Smooth muscle cell (in vitro differentiated cells): ENCODE results near the gene KMT2C. TPM values are rescaled to one million over a fixed set of nuclear protein-coding genes. Genes with fewer than 3 reads are reported as not detected.
"Not testable (repeated sequence)": the region's sequence is repeated elsewhere in the genome, so short reads cannot be mapped to it uniquely, and the experiment has no call there.

ENCODE experiments used
- DNase-seq: peaks from one replicate; lab custom pipeline; 2025; ENCODE audit not compliant: unreplicated experiment; lab: John Stamatoyannopoulos, UW
- H2AFZ ChIP-seq: fragments of 200-600 bp; sonication (generic); 2 replicates; pipeline ENCODE4 v1.6.0; 2016; ENCODE audit warnings: antibody characterized with exemption, low read depth, mild to moderate bottlenecking
- H3F3A ChIP-seq: fragments of 200-600 bp; sonication (generic); 2 replicates; pipeline ENCODE4 v1.6.0; 2017; ENCODE audit warnings: antibody characterized with exemption, low read depth
- H3K27ac ChIP-seq: fragments of 200-600 bp; sonication (generic); 2 replicates; pipeline ENCODE4 v1.5.1; 2016; ENCODE audit warnings: low read depth, mild to moderate bottlenecking
- H3K27me3 ChIP-seq: fragments of 200-600 bp; sonication (generic); 2 replicates; pipeline ENCODE4 v1.6.1; 2016; ENCODE audit warnings: low read depth, mild to moderate bottlenecking
- H3K36me3 ChIP-seq: fragments of 200-600 bp; sonication (generic); 2 replicates; pipeline ENCODE4 v1.5.1; 2016; ENCODE audit warnings: low read depth
- H3K4me1 ChIP-seq: fragments of 200-600 bp; sonication (generic); 2 replicates; pipeline ENCODE4 v1.5.1; 2016; ENCODE audit warnings: low read depth
- H3K4me2 ChIP-seq: fragments of 200-600 bp; sonication (generic); 2 replicates; pipeline ENCODE4 v1.6.0; 2016; ENCODE audit warnings: mild to moderate bottlenecking
- H3K4me3 ChIP-seq: fragments of 200-600 bp; sonication (generic); 2 replicates; pipeline ENCODE4 v1.5.1; 2016; ENCODE audit warnings: mild to moderate bottlenecking
- H3K79me2 ChIP-seq: fragments of 200-600 bp; sonication (generic); 2 replicates; pipeline ENCODE4 v1.6.0; 2016; ENCODE audit warnings: low read depth, mild to moderate bottlenecking
- H3K9ac ChIP-seq: fragments of 200-600 bp; sonication (generic); 2 replicates; pipeline ENCODE4 v1.6.0; 2016; ENCODE audit warnings: low read depth
- H3K9me3 ChIP-seq: fragments of 200-600 bp; sonication (generic); replicated peaks from 2 replicates; pipeline ENCODE4 v1.5.1; 2016; ENCODE audit warnings: low read depth
- H4K20me1 ChIP-seq: fragments of 200-600 bp; sonication (generic); 2 replicates; pipeline ENCODE4 v1.6.0; 2016; ENCODE audit warnings: low read depth
- CTCF ChIP-seq: fragments of 200-600 bp; sonication (generic); IDR thresholded peaks from 2 replicates; pipeline ENCODE4 v1.5.1; 2017; ENCODE audit warnings: borderline replicate concordance, mild to moderate bottlenecking, antibody characterized with exemption; ENCODE audit not compliant: insufficient read depth, poor library complexity, severe bottlenecking
- WGBS: methylation state at CpG from one replicate; pipeline ENCODE4 v1.1.7; 2016; ENCODE audit warnings: low lambda C conversion rate; 5-methylcytosine and 5-hydroxymethylcytosine counted together
- polyA plus RNA-seq: library from polyadenylated mRNA; unstranded; fragments of >200 nt; fragmentation: Nextera tagmentation; extraction: Ambion mirVana; gene quantifications from 2 replicates; pipeline ENCODE4 v1.2.1, GENCODE V29; 2016
- total RNA-seq: library from RNA; depleted of rRNA; stranded (reverse); fragments of >200 nt; gene quantifications from 2 replicates; pipeline ENCODE4 v1.2.3, GENCODE V29; 2014

The KMT2C gene
- total and polyA plus RNA-seq, 2 experiments from 2014 or later = 10.1 to 36.7 TPM

GRCh38 chr7:152299542-152300143 is 136.2 kb downstream of the KMT2C start:
- H3K27ac ChIP-seq, H2AFZ ChIP-seq, DNase-seq, H3K36me3 ChIP-seq, H3K4me2 ChIP-seq, H3K4me1 ChIP-seq, H3K27me3 ChIP-seq, H3K9ac ChIP-seq, H3F3A ChIP-seq, H3K9me3 ChIP-seq, H4K20me1 ChIP-seq, H3K4me3 ChIP-seq: not testable (repeated sequence)
- H3K79me2 ChIP-seq = peaks cover 29% of the 10 kb centered on the region
- 100% methylated on average over 2 of the region's 2 CpGs for WGBS

- no peak overlapping the region for H2AFZ ChIP-seq
- H4K20me1 ChIP-seq = peaks cover 7% of the 10 kb centered on the region
- H3K27me3 ChIP-seq = no peaks in the 10 kb centered on the region
- H3K79me2 ChIP-seq = peaks cover 24% of the 10 kb centered on the region
- no peak overlapping the region for H3K27ac ChIP-seq
- H3K4me1 ChIP-seq = peaks cover 6% of the 10 kb centered on the region
- H3F3A ChIP-seq = no peaks in the 10 kb centered on the region
- no peak overlapping the region for H3K4me3 ChIP-seq
- no peak for TF ChIP-seq CTCF
- WGBS = 96% methylated on average over 2 of the region's 2 CpGs
- peaks cover 10% of the 10 kb centered on the region for H3K9me3 ChIP-seq
- H3K36me3 ChIP-seq = peaks cover 14% of the 10 kb centered on the region
- DNase-seq = no peak
- no peak overlapping the region for H3K4me2 ChIP-seq
- no peak overlapping the region for H3K9ac ChIP-seq
These were observed 142.9 kb downstream of the KMT2C start for GRCh38 chr7:152292897-152293296.

DNA sequence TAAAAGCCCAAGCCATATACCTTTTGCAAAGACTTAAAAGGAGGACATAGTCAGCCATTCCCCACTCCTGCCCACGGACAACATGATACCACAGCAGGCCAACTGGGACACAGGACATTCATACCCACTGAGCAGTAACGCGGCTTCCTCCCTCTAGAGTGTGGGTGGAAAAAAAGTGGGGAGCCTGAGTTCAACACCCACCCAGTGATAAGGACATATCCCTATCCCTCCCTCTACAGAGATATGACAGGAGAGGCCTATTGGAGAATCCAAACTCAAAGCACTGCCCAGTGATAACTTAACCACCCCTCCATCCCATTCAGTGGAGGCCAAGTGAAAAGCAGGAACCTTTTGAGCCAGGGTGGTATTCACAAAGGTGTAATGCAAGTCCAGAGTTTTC is 148.8 kb downstream of the KMT2C start:
- not testable (repeated sequence) for H4K20me1 ChIP-seq, H3K4me2 ChIP-seq, H3K9ac ChIP-seq, H3K27ac ChIP-seq, H2AFZ ChIP-seq, H3K36me3 ChIP-seq, DNase-seq, H3K9me3 ChIP-seq, H3K27me3 ChIP-seq, H3K4me3 ChIP-seq, H3F3A ChIP-seq, H3K4me1 ChIP-seq
- WGBS = 94% methylated on average over 3 of the region's 3 CpGs
- H3K79me2 ChIP-seq = peaks cover 11% of the 10 kb centered on the region

DNA sequence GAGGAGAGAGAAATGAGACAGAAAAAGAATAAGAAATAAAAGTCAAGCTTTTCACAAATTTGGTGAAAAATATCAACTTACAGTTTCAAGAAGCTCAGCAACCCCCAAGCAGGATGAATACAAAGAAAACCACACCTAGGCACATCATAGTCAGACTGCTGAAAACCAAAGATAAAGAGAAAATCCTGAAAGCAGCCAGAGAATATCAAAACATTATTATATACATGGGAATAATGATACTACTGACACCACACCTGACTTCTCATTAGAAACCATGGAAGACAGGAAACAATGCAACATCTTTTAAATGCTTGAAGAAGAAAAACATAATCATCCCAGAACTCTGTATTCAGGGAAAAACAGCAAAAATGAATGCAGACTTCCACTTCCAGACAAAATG is 149.6 kb downstream of the KMT2C start:
- H3K9me3 ChIP-seq, H3K27ac ChIP-seq, DNase-seq, H3K4me1 ChIP-seq, H3K27me3 ChIP-seq, H4K20me1 ChIP-seq, H2AFZ ChIP-seq, H3K9ac ChIP-seq, H3K4me3 ChIP-seq, H3F3A ChIP-seq, H3K4me2 ChIP-seq, H3K36me3 ChIP-seq: not testable (repeated sequence)
- H3K79me2 ChIP-seq = peaks cover 14% of the 10 kb centered on the region

GRCh38 chr7:152284998-152285397 is 150.8 kb downstream of the KMT2C start:
- not testable (repeated sequence) for H3F3A ChIP-seq, H3K27me3 ChIP-seq, H3K4me1 ChIP-seq, H3K4me3 ChIP-seq, H4K20me1 ChIP-seq, H3K36me3 ChIP-seq, DNase-seq, H3K9me3 ChIP-seq, H3K9ac ChIP-seq, H3K27ac ChIP-seq, H3K4me2 ChIP-seq, H2AFZ ChIP-seq
- H3K79me2 ChIP-seq = peaks cover 24% of the 10 kb centered on the region
- WGBS = 72% methylated on average over 3 of the region's 3 CpGs

DNA sequence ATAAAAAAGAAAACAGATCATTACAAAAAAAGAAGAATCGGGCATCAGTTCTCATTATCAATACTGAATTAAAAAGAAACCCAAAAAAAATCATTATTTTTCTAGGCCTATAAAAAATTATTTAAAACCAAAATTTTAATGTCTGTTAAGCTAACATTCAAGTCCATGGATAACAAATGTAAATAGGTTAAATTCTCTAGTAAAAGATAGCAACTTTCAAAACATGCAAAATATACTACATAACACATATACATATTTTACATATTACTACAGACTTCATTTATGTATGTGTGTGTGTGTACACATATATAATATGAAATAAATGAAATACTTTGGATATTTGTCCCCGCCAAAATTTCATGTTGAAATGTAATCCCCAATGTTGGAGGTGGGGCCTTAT is 158.1 kb downstream of the KMT2C start:
- WGBS = 96% methylated on average over 2 of the region's 2 CpGs
- Histone ChIP-seq H4K20me1 (peaks cover 12% of the 10 kb centered on the region), H3K79me2 (peaks cover 24% of the 10 kb centered on the region)
- H3K9me3 ChIP-seq, H3K27me3 ChIP-seq, H3K36me3 ChIP-seq, H2AFZ ChIP-seq, H3K27ac ChIP-seq, H3K4me1 ChIP-seq, H3K9ac ChIP-seq, H3K4me3 ChIP-seq, DNase-seq, H3K4me2 ChIP-seq, H3F3A ChIP-seq: not testable (repeated sequence)

DNA sequence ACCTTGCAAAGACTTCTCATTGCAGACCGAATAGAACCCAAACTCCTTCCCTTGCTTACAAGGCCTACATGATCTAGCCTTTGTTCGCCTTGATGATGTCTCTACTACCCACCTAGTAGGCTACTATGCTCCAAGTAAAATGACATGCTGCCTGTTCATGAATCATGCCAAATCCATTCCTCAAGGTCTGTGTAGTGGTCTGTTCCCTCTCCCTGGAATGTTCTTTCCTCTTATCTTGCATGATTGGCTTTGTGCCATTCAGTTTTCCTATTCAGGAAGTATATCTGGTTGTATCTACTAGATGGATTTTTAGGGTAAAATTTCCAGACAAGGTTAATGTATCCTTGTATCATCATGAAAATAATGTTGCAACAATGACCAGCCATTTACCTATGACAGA is 165.4 kb downstream of the KMT2C start:
- WGBS = 95% methylated on average over 2 of the region's 2 CpGs
- DNase-seq, H2AFZ ChIP-seq: not testable (repeated sequence)

DNA sequence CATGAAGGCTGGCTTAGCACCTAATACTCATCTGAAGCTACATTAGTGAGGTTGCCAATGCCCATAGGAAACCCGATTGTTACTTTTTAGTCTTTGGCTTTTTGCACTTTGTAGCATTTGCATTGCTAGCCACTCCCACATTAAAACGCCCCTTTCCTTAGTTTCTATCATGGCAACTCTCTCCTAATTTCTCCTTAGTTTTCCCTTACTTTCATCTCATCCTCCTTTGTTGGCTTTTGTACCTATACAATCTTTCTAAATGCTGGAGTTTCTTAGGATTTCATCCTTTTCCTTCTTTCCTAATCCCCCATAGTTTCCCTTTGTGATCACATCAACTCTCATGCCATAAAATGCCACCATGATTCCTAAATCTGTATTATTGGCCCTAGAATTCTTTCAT is 168.9 kb downstream of the KMT2C start:
- H4K20me1 ChIP-seq, H3F3A ChIP-seq, H3K36me3 ChIP-seq, H2AFZ ChIP-seq, H3K27me3 ChIP-seq, H3K9me3 ChIP-seq, H3K27ac ChIP-seq, H3K4me3 ChIP-seq, H3K4me2 ChIP-seq, H3K9ac ChIP-seq, H3K4me1 ChIP-seq, DNase-seq, H3K79me2 ChIP-seq: not testable (repeated sequence)
- WGBS = 81% methylated on average over 2 of the region's 2 CpGs

More for the DNA sequence above, 165.4 kb downstream of the KMT2C start:
- H3F3A ChIP-seq, H3K36me3 ChIP-seq, H3K4me3 ChIP-seq, H3K9me3 ChIP-seq, H3K79me2 ChIP-seq, H4K20me1 ChIP-seq, H3K27me3 ChIP-seq, H3K4me2 ChIP-seq, H3K4me1 ChIP-seq, H3K27ac ChIP-seq, H3K9ac ChIP-seq: not testable (repeated sequence)
